Measurements from ENCODE around the gene CACHD1.
"Not testable (repeated sequence)": the region's sequence is repeated elsewhere in the genome, so short reads cannot be mapped to it uniquely, and the experiment has no call there.

CACHD1 gene

GRCh38 chr1:64498325-64498724 lies 28.4 kb downstream of the CACHD1 start:
- no peak for DNase-seq

GRCh38 chr1:64499011-64499410 lies 29.1 kb downstream of the CACHD1 start:
- DNase-seq = no peak

- no peak for DNase-seq
Measured at GRCh38 chr1:64499966-64500365, 30.0 kb downstream of the CACHD1 start.

- DNase-seq = no peak
Measured at GRCh38 chr1:64502083-64502482, 32.2 kb downstream of the CACHD1 start.

- DNase-seq = peak in 1 of 2 experiments; percentile 53
Measured at GRCh38 chr1:64502931-64503330, 33.0 kb downstream of the CACHD1 start.

GRCh38 chr1:64505232-64505943 lies 35.5 kb downstream of the CACHD1 start:
- DNase-seq = peak; percentile 65 to 77

GRCh38 chr1:64505944-64506655 lies 36.2 kb downstream of the CACHD1 start:
- peak; percentile 87 to 94 for DNase-seq

GRCh38 chr1:64508629-64509028 lies 38.7 kb downstream of the CACHD1 start:
- DNase-seq = peak in 1 of 2 experiments; percentile 49

GRCh38 chr1:64511044-64511443 lies 41.1 kb downstream of the CACHD1 start:
- no peak for DNase-seq

GRCh38 chr1:64512206-64512605 lies 42.3 kb downstream of the CACHD1 start:
- DNase-seq = not testable (repeated sequence)

- peak in 1 of 2 experiments; percentile 4 for DNase-seq
Measured at GRCh38 chr1:64513545-64513944, 43.6 kb downstream of the CACHD1 start.

GRCh38 chr1:64514197-64514765 lies 44.4 kb downstream of the CACHD1 start:
- DNase-seq = peak; percentile 33 to 83

- DNase-seq = peak; percentile 19 to 73
Measured at GRCh38 chr1:64515427-64515826, 45.5 kb downstream of the CACHD1 start.

- no peak for DNase-seq
Measured at GRCh38 chr1:64516301-64516700, 46.4 kb downstream of the CACHD1 start.

GRCh38 chr1:64516803-64517568 lies 47.1 kb downstream of the CACHD1 start:
- no peak for DNase-seq

GRCh38 chr1:64517640-64518039 lies 47.7 kb downstream of the CACHD1 start:
- no peak for DNase-seq

- DNase-seq = no peak
Measured at GRCh38 chr1:64518692-64519481, 49.0 kb downstream of the CACHD1 start.

- DNase-seq = no peak
Measured at GRCh38 chr1:64519901-64520300, 50.0 kb downstream of the CACHD1 start.

GRCh38 chr1:64522740-64523139 lies 52.8 kb downstream of the CACHD1 start:
- DNase-seq = no peak

GRCh38 chr1:64523413-64524337 lies 53.7 kb downstream of the CACHD1 start:
- DNase-seq = no peak

- no peak for DNase-seq
Measured at GRCh38 chr1:64524614-64525013, 54.7 kb downstream of the CACHD1 start.

Data from NCI-H524 (cell line).